EH (cell line): ENCODE measurements around the gene POU2F2.

ENCODE experiments used
- DNase-seq: peaks from one replicate; pipeline ENCODE4 v3.0.0-alpha.2; 2015; ENCODE audit warnings: low read depth

The POU2F2 gene

GRCh38 chr19:42125536-42125935, 6.7 kb downstream of the POU2F2 start:
- DNase-seq = no peak

- DNase-seq = peak; percentile 43
Measured at GRCh38 chr19:42124386-42124901, 7.8 kb downstream of the POU2F2 start.

- DNase-seq = no peak
Measured at GRCh38 chr19:42123765-42124164, 8.5 kb downstream of the POU2F2 start.

GRCh38 chr19:42122691-42123607, 9.3 kb downstream of the POU2F2 start:
- no peak for DNase-seq

- peak; percentile 96 for DNase-seq
Measured at GRCh38 chr19:42121656-42122069, 10.6 kb downstream of the POU2F2 start.

GRCh38 chr19:42121036-42121621, 11.1 kb downstream of the POU2F2 start:
- no peak for DNase-seq

- no peak for DNase-seq
Measured at GRCh38 chr19:42120276-42120980, 11.8 kb downstream of the POU2F2 start.

- no peak for DNase-seq
Measured at GRCh38 chr19:42117076-42117475, 15.2 kb downstream of the POU2F2 start.

- DNase-seq = no peak
Measured at GRCh38 chr19:42116308-42117075, 15.8 kb downstream of the POU2F2 start.

- no peak for DNase-seq
Measured at GRCh38 chr19:42115705-42116104, 16.5 kb downstream of the POU2F2 start.

- DNase-seq = peak; percentile 49
Measured at GRCh38 chr19:42115219-42115618, 17.0 kb downstream of the POU2F2 start.

- no peak for DNase-seq
Measured at GRCh38 chr19:42114412-42114811, 17.8 kb downstream of the POU2F2 start.

GRCh38 chr19:42113641-42114348, 18.5 kb downstream of the POU2F2 start:
- DNase-seq = peak; percentile 100

- DNase-seq = peak; percentile 75
Measured at GRCh38 chr19:42111811-42112210, 20.4 kb downstream of the POU2F2 start.

GRCh38 chr19:42111384-42111783, 20.9 kb downstream of the POU2F2 start:
- DNase-seq = peak; percentile 93

- no peak for DNase-seq
Measured at GRCh38 chr19:42110658-42111057, 21.6 kb downstream of the POU2F2 start.

GRCh38 chr19:42109896-42110295, 22.4 kb downstream of the POU2F2 start:
- no peak for DNase-seq

GRCh38 chr19:42108527-42109389, 23.5 kb downstream of the POU2F2 start:
- DNase-seq = peak; percentile 88

- no peak for DNase-seq
Measured at GRCh38 chr19:42105368-42105767, 26.9 kb downstream of the POU2F2 start.

- no peak for DNase-seq
Measured at GRCh38 chr19:42102877-42103276, 29.4 kb downstream of the POU2F2 start.
